Mesendoderm (in vitro differentiated cells): Measurements from ENCODE around the gene NOXO1.

ENCODE experiments used
- DNase-seq: peaks from one replicate; pipeline ENCODE4 v3.0.0; 2013
- H2AK5ac ChIP-seq: 2 replicates; pipeline ENCODE4 v1.6.1; 2013; ENCODE audit warnings: low read length, inconsistent platforms
- H2BK120ac ChIP-seq: 2 replicates; pipeline ENCODE4 v1.6.1; 2013; ENCODE audit warnings: low read depth, mild to moderate bottlenecking, low read length, moderate library complexity, mixed read lengths
- H2BK15ac ChIP-seq: replicated peaks from 2 replicates; pipeline ENCODE4 v1.6.1; 2013; ENCODE audit warnings: low read depth, mild to moderate bottlenecking, moderate library complexity
- H2BK5ac ChIP-seq: 2 replicates; pipeline ENCODE4 v1.6.1; 2013; ENCODE audit warnings: low read length, inconsistent platforms
- H3K18ac ChIP-seq: 2 replicates; pipeline ENCODE4 v1.6.1; 2013; ENCODE audit warnings: mild to moderate bottlenecking, low read length, mixed read lengths
- H3K23ac ChIP-seq: one replicate; pipeline ENCODE4 v1.6.1; 2013; ENCODE audit warnings: low read length
- H3K27ac ChIP-seq: 2 replicates; pipeline ENCODE4 v1.5.1; 2013; ENCODE audit warnings: low read depth, mild to moderate bottlenecking, inconsistent platforms, low read length, moderate library complexity
- H3K27me3 ChIP-seq: 2 replicates; pipeline ENCODE4 v1.6.1; 2013; ENCODE audit warnings: low read length, control low read depth, mild to moderate bottlenecking, inconsistent platforms; ENCODE audit not compliant: insufficient read depth, poor library complexity
- H3K36me3 ChIP-seq: 2 replicates; pipeline ENCODE4 v1.6.1; 2013; ENCODE audit warnings: low read length, inconsistent platforms; ENCODE audit not compliant: control insufficient read depth, insufficient read depth
- H3K4ac ChIP-seq: one replicate; pipeline ENCODE4 v1.6.1; 2013; ENCODE audit warnings: low read depth, mild to moderate bottlenecking, low read length, moderate library complexity
- H3K4me1 ChIP-seq: 2 replicates; pipeline ENCODE4 v1.6.1; 2013; ENCODE audit warnings: low read depth, low read length, inconsistent platforms; ENCODE audit not compliant: control insufficient read depth
- H3K4me2 ChIP-seq: 2 replicates; pipeline ENCODE4 v1.6.1; 2013; ENCODE audit warnings: low read length
- H3K4me3 ChIP-seq: 2 replicates; pipeline ENCODE4 v1.5.1; 2013; ENCODE audit warnings: mild to moderate bottlenecking, low read length
- H3K56ac ChIP-seq: one replicate; pipeline ENCODE4 v1.6.1; 2013; ENCODE audit warnings: low read length
- H3K79me1 ChIP-seq: 2 replicates; pipeline ENCODE4 v1.6.1; 2013; ENCODE audit warnings: low read length, inconsistent platforms
- H3K79me2 ChIP-seq: 2 replicates; pipeline ENCODE4 v1.6.1; 2013; ENCODE audit warnings: mild to moderate bottlenecking, low read length; ENCODE audit not compliant: control insufficient read depth, insufficient read depth
- H3K9ac ChIP-seq: 2 replicates; pipeline ENCODE4 v1.6.1; 2013; ENCODE audit warnings: low read length, inconsistent platforms
- H4K5ac ChIP-seq: one replicate; pipeline ENCODE4 v1.6.1; 2013; ENCODE audit warnings: low read length
- H4K8ac ChIP-seq: one replicate; pipeline ENCODE4 v1.6.1; 2013; ENCODE audit warnings: low read depth, mild to moderate bottlenecking, control low read depth, low read length, moderate library complexity
- WGBS: extraction: QIAGEN DNeasy Blood & Tissue Kit; methylation state at CpG from one replicate; pipeline ENCODE4 v1.1.7; 2013; ENCODE audit warnings: low lambda C conversion rate, missing lambda C conversion rate; ENCODE audit not compliant: insufficient coverage; ENCODE audit errors: extremely low coverage; 5-methylcytosine and 5-hydroxymethylcytosine counted together

The NOXO1 gene

DNA sequence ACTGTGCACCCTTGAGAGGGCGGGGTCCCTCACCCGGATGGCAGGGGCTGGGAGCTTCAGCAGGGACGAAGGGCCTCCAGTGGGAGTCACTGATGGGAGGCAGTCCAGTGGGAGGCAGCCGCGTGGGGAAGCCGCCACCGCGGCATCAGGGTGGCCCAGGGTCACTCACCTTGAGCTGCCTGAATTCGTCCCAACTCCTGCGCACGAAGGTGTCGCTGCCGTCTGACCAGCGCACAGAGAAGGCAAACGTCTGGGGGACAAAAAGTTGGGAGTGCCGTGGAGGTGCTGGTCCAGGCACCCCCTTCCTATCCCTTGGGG, 540 bp downstream of the NOXO1 start:
- H3K4me3 ChIP-seq = no peak overlapping the region
- H3K27me3 ChIP-seq = peaks cover 9% of the 10 kb centered on the region
- H3K18ac ChIP-seq = no peak overlapping the region
- DNase-seq = no peak
- no peak overlapping the region for H3K9ac ChIP-seq
- H2BK15ac ChIP-seq = no peak overlapping the region
- peaks cover 2% of the 10 kb centered on the region for H3K79me2 ChIP-seq
- no peak overlapping the region for H2BK120ac ChIP-seq
- H3K79me1 ChIP-seq = peaks cover 9% of the 10 kb centered on the region
- WGBS = no CpG with 5 or more reads among the region's 16 CpGs
- peak overlapping the region; percentile 20 for H3K23ac ChIP-seq
- no peaks in the 10 kb centered on the region for H3K36me3 ChIP-seq
- no peak overlapping the region for H3K4me2 ChIP-seq
- no peak overlapping the region for H2AK5ac ChIP-seq
- no peak overlapping the region for H3K4ac ChIP-seq
- no peak overlapping the region for H4K5ac ChIP-seq
- no peak overlapping the region for H3K27ac ChIP-seq
- no peak overlapping the region for H4K8ac ChIP-seq
- H2BK5ac ChIP-seq = no peak overlapping the region
- H3K56ac ChIP-seq = no peak overlapping the region
- H3K4me1 ChIP-seq = peaks cover 5% of the 10 kb centered on the region

DNA sequence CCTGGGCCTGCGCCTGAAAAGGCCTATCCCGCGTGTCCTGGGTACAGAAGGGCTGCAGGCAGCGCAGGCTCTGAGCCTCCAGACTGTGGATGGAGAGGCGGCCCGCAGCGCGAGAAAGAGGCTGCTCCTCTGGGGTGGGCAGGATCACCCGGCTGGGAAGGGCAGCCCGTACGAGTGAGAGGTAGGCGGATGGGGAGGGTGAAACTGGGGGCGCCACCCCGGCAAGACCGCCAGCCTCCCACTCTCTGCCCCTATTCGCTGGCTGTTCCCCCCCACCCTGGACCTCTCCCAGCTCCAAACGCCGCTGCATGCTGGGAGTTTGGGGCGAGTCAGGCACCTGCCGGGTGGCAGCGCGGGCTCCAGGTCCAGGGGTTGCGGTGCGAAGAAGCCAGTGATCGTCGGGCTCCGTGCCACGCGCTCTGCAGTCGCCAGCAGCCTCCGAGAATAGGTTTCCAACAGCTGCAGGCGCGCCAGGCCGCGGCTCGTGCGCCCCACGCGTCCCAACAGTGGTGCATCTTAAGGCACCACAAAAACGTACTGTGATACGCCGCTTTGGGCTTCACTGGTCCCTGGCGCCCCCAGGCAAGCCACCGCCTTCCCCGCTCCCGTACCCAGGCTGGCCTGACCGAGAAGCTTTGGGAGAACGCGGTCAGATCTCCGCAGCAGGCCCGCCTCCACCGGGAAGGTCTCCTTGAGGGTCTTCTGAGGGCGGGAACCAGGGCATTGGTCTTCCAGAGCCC, 1.1 kb downstream of the NOXO1 start:
- Histone ChIP-seq H2BK15ac (no peak overlapping the region), H3K18ac (no peak overlapping the region), H3K23ac (peak overlapping the region; percentile 20), H3K4ac (no peak overlapping the region), H3K4me2 (no peak overlapping the region), H3K27ac (no peak overlapping the region), H2AK5ac (no peak overlapping the region), H3K27me3 (peaks cover 9% of the 10 kb centered on the region), H2BK5ac (no peak overlapping the region), H3K79me2 (peaks cover 2% of the 10 kb centered on the region), H2BK120ac (no peak overlapping the region), H3K36me3 (no peaks in the 10 kb centered on the region), H4K8ac (no peak overlapping the region), H3K56ac (no peak overlapping the region), H3K9ac (peak overlapping the region; percentile 62), H3K79me1 (peaks cover 5% of the 10 kb centered on the region), H3K4me3 (no peak overlapping the region), H4K5ac (no peak overlapping the region), H3K4me1 (peaks cover 3% of the 10 kb centered on the region)
- no peak for DNase-seq
- no CpG with 5 or more reads among the region's 53 CpGs for WGBS

DNA sequence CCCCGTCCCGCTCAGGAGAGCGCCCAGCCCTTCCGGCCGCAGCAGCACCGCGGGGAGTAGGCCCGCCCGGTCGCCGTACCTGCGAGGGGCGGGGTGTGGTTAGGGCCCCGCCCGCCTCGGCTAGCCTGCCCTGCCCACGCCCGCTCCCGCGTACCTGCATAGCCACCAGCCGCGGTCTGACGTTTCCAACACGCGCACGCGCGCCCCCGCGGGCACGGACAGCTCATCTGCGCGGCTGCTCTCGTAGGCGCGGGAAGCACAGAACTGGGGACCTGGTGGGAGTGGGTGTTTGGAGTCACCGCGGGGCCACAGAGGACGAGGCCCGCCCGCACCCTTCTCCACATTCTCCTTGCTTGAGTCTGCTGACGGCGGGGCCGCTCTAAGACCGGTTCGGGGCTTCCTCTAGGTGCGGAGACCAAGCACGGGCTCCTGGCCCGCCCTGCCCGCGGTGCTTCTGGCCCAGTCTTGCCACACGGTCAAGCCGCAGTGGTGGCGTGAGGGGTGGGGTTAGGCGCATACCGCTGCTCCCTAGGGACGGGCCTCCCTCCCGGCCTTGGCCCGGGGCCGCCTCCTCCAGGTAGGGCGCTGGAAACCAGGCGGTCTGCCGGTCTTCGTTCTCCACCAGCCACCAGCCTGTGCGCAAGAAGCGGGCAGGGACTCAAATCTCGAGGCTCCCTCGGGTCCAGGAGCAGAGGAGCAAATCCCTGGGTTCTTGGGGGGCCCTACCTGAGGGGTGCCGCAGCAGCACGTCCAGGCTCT, 1.8 kb downstream of the NOXO1 start:
- H3K4me3 ChIP-seq = no peak overlapping the region
- peaks cover 3% of the 10 kb centered on the region for H3K4me1 ChIP-seq
- no peak overlapping the region for H3K18ac ChIP-seq
- no peak overlapping the region for H2BK120ac ChIP-seq
- H3K27me3 ChIP-seq = peaks cover 9% of the 10 kb centered on the region
- WGBS = no CpG with 5 or more reads among the region's 70 CpGs
- no peak overlapping the region for H3K27ac ChIP-seq
- H2AK5ac ChIP-seq = no peak overlapping the region
- peak overlapping the region; percentile 15 for H3K4me2 ChIP-seq
- no peaks in the 10 kb centered on the region for H3K79me2 ChIP-seq
- H2BK15ac ChIP-seq = no peak overlapping the region
- H4K5ac ChIP-seq = no peak overlapping the region
- H3K23ac ChIP-seq = no peak overlapping the region
- H3K36me3 ChIP-seq = peaks cover 4% of the 10 kb centered on the region
- H2BK5ac ChIP-seq = no peak overlapping the region
- DNase-seq = peak; percentile 50
- no peak overlapping the region for H4K8ac ChIP-seq
- H3K56ac ChIP-seq = peak overlapping the region; percentile 83
- H3K9ac ChIP-seq = peak overlapping the region; percentile 62
- H3K4ac ChIP-seq = no peak overlapping the region
- no peaks in the 10 kb centered on the region for H3K79me1 ChIP-seq

DNA sequence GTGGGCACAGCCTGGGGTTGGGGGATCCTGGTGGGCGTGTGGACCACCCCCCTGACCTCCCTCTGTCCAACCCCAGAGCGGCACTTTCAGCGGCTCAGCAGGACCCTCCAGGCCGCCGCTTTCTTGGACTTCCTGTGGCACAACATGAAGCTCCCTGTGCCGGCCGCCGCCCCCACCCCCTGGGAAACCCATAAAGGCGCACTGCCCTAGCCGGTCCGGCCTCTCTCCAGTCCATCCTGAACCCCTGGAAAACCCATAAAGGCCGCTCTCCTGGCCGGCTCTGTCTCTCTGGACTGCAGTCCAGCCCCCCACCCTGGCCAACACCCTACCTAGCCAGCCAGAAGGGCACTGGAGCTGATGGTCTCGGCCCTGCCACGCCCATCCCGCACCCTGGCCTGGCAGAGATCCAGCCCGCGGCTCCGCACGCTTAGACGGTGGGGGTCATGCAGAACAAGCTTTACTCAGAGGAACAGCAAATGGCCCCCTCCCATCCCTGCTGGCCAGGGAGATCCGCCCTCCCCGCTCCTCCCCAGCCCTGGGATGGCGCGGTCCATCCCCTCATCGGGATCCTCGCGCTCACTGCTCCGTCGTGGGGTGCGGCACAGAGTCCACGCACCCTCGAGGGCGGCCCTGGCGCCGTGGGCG, 2.7 kb downstream of the NOXO1 start:
- Histone ChIP-seq H2BK120ac (no peak overlapping the region), H4K8ac (no peak overlapping the region), H3K4ac (no peak overlapping the region), H4K5ac (no peak overlapping the region), H3K36me3 (peaks cover 4% of the 10 kb centered on the region), H3K79me2 (no peaks in the 10 kb centered on the region), H3K27ac (no peak overlapping the region), H3K4me1 (peaks cover 3% of the 10 kb centered on the region), H2BK15ac (no peak overlapping the region), H3K4me3 (no peak overlapping the region), H3K27me3 (peaks cover 9% of the 10 kb centered on the region), H2AK5ac (no peak overlapping the region), H3K4me2 (peak overlapping the region; percentile 14), H2BK5ac (no peak overlapping the region), H3K56ac (peak overlapping the region; percentile 83), H3K23ac (no peak overlapping the region), H3K9ac (peak overlapping the region; percentile 62), H3K18ac (no peak overlapping the region), H3K79me1 (no peaks in the 10 kb centered on the region)
- WGBS = no CpG with 5 or more reads among the region's 37 CpGs
- DNase-seq = no peak

DNA sequence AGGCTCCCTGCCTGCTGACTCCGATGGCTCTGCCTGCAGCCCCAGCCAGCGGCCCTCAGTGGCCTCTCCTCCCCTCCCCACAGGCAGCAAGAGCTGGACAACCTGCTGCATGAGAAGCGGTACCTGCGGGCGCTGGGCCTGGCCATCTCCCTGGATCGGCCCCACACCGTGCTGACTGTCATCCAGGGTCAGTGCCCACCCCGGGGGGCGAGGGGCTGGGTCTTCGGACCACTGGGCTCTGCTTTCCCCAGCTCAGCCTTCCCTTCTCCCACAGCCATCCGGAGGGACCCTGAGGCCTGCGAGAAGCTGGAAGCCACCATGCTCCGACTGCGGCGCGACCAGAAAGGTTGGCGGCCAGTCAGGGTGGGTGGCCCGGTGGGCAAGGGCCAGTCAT, 3.4 kb downstream of the NOXO1 start:
- no peak overlapping the region for H3K23ac ChIP-seq
- H3K27ac ChIP-seq = no peak overlapping the region
- no peak overlapping the region for H2BK120ac ChIP-seq
- no peak overlapping the region for H2AK5ac ChIP-seq
- no peak overlapping the region for H3K18ac ChIP-seq
- H3K9ac ChIP-seq = no peak overlapping the region
- no peak overlapping the region for H3K56ac ChIP-seq
- H3K36me3 ChIP-seq = peaks cover 4% of the 10 kb centered on the region
- H3K27me3 ChIP-seq = peaks cover 9% of the 10 kb centered on the region
- H2BK15ac ChIP-seq = no peak overlapping the region
- H3K4me2 ChIP-seq = no peak overlapping the region
- no peak for DNase-seq
- H3K4me1 ChIP-seq = no peaks in the 10 kb centered on the region
- no peak overlapping the region for H2BK5ac ChIP-seq
- no CpG with 5 or more reads among the region's 18 CpGs for WGBS
- H3K79me2 ChIP-seq = peaks cover 4% of the 10 kb centered on the region
- H3K79me1 ChIP-seq = peaks cover under 1% of the 10 kb centered on the region
- no peak overlapping the region for H3K4me3 ChIP-seq
- no peak overlapping the region for H3K4ac ChIP-seq
- no peak overlapping the region for H4K8ac ChIP-seq
- no peak overlapping the region for H4K5ac ChIP-seq
